Measurements from ENCODE around the gene XCR1. TPM values are rescaled to one million over a fixed set of nuclear protein-coding genes. Genes with fewer than 3 reads are reported as not detected.

Gene XCR1
- total and polyA plus RNA-seq, 9 of the 15 experiments (the other 6 are each of a cell fraction or from before 2014, with no cell fraction given): not detected

DNA sequence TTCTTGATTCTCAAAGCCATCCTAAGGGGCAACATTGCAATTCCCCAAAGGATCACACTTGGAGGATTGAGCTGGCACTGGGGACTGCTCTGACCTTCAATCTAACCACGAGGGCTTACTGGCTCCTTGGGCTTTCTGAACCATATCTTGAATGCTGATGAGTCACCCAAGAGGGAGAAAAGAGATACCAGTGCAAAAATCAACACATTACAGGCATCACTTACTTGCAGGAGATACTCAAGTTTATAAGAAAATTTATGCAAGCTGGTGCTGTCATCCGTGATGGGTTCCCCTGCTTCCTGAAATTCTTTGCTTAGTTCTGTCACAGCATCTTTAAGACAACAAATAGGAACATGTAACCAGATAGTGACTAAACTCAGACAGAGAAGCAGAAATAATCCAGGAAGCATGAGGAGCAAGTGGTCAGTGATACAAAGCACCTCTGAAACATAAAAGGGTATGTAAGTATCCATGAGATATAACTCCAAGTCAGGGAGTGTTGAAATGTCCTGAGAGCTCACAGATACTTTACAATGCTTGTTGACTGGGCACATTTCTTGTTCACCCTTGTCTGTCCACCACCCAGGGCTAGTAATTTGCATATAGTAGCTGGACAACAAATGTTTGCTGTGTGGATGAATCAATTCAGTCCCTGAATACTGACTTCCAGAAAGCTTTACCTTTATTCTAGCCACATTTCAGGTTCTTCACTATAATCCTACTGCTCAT is 45.8 kb downstream of the XCR1 start (continued):
- TF ChIP-seq ZNF280A (IDR thresholded peaks at IDR 0.05; ENCODE audit: low read depth, partially characterized antibody) (no peak), ATF7 (IDR thresholded peaks at IDR 0.05) (no peak), SNIP1 (IDR thresholded peaks at IDR 0.05; ENCODE audit: low read depth) (no peak), ATF1 (CRISPR knock-in tag; IDR thresholded peaks at IDR 0.05) (no peak), ATF1 (tag; IDR thresholded peaks at IDR 0.05) (no peak), MXI1 (IDR thresholded peaks at IDR 0.05; ENCODE audit: low read depth, low read length) (no peak), RFX5 (IDR thresholded peaks at IDR 0.05; ENCODE audit: low read depth, low read length) (no peak), ZNF586 (CRISPR knock-in tag; conservative IDR thresholded peaks at IDR 0.05) (no peak), RBM17 (IDR thresholded peaks at IDR 0.05; ENCODE audit: borderline replicate concordance, low read depth, low read length) (no peak), FOSL1 (tag; conservative IDR thresholded peaks at IDR 0.05) (peak; percentile 97), RBM22 (IDR thresholded peaks at IDR 0.05; ENCODE audit: low read depth, low read length, poor library complexity, severe bottlenecking) (no peak), ELK3 (CRISPR knock-in tag; IDR thresholded peaks at IDR 0.05) (no peak), HDAC8 (tag; IDR thresholded peaks at IDR 0.05) (no peak), SREBF2 (CRISPR knock-in tag; IDR thresholded peaks at IDR 0.05) (no peak), U2AF2 (optimal IDR thresholded peaks at IDR 0.05; ENCODE audit: low read depth, low read length) (no peak), LCOR (CRISPR knock-in tag; IDR thresholded peaks at IDR 0.05) (no peak), CTBP1 (IDR thresholded peaks at IDR 0.05; ENCODE audit: borderline replicate concordance) (peak; percentile 34; the same call in 1 of the 2 replicates), ZKSCAN8 (CRISPR knock-in tag; IDR thresholded peaks at IDR 0.05) (no peak), TEAD4 (IDR thresholded peaks at IDR 0.05; ENCODE audit: low read length) (peak; percentile 7; the same call in 1 of the 2 replicates), TEAD4 (CRISPR knock-in tag; IDR thresholded peaks at IDR 0.05; ENCODE audit: borderline replicate concordance) (no peak)
- TF ChIP-seq, protein P1, sequence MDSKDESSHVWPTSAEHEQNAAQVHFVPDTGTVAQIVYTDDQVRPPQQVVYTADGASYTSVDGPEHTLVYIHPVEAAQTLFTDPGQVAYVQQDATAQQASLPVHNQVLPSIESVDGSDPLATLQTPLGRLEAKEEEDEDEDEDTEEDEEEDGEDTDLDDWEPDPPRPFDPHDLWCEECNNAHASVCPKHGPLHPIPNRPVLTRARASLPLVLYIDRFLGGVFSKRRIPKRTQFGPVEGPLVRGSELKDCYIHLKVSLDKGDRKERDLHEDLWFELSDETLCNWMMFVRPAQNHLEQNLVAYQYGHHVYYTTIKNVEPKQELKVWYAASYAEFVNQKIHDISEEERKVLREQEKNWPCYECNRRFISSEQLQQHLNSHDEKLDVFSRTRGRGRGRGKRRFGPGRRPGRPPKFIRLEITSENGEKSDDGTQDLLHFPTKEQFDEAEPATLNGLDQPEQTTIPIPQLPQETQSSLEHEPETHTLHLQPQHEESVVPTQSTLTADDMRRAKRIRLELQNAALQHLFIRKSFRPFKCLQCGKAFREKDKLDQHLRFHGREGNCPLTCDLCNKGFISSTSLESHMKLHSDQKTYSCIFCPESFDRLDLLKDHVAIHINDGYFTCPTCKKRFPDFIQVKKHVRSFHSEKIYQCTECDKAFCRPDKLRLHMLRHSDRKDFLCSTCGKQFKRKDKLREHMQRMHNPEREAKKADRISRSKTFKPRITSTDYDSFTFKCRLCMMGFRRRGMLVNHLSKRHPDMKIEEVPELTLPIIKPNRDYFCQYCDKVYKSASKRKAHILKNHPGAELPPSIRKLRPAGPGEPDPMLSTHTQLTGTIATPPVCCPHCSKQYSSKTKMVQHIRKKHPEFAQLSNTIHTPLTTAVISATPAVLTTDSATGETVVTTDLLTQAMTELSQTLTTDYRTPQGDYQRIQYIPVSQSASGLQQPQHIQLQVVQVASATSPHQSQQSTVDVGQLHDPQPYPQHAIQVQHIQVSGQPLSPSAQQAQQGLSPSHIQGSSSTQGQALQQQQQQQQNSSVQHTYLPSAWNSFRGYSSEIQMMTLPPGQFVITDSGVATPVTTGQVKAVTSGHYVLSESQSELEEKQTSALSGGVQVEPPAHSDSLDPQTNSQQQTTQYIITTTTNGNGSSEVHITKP (IDR thresholded peaks at IDR 0.05; ENCODE audit: partially characterized antibody): no peak
- TF ChIP-seq, protein P2, sequence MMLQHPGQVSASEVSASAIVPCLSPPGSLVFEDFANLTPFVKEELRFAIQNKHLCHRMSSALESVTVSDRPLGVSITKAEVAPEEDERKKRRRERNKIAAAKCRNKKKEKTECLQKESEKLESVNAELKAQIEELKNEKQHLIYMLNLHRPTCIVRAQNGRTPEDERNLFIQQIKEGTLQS (IDR thresholded peaks at IDR 0.05): peak; percentile 86
- TF ChIP-seq, protein P2 (CRISPR knock-in tag; conservative IDR thresholded peaks at IDR 0.05): no peak; the same call in 1 of the 2 replicates

Measured in K562 (cell line).